ENCODE data around the gene DPYD.

Gene DPYD

GRCh38 chr1:97451046-97451826 lies 469.6 kb downstream of the DPYD start:
- TF ChIP-seq, protein P1, sequence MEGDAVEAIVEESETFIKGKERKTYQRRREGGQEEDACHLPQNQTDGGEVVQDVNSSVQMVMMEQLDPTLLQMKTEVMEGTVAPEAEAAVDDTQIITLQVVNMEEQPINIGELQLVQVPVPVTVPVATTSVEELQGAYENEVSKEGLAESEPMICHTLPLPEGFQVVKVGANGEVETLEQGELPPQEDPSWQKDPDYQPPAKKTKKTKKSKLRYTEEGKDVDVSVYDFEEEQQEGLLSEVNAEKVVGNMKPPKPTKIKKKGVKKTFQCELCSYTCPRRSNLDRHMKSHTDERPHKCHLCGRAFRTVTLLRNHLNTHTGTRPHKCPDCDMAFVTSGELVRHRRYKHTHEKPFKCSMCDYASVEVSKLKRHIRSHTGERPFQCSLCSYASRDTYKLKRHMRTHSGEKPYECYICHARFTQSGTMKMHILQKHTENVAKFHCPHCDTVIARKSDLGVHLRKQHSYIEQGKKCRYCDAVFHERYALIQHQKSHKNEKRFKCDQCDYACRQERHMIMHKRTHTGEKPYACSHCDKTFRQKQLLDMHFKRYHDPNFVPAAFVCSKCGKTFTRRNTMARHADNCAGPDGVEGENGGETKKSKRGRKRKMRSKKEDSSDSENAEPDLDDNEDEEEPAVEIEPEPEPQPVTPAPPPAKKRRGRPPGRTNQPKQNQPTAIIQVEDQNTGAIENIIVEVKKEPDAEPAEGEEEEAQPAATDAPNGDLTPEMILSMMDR (conservative IDR thresholded peaks at IDR 0.05; ENCODE audit: control insufficient read depth, insufficient read depth, low read depth, low read length) = no peak
- peak; percentile 26 for DNase-seq (ENCODE audit: low read depth)
- H3K4me3 ChIP-seq (ENCODE audit: control insufficient read depth, low read depth, low read length) = no peak overlapping the region

- no peak overlapping the region for H3K4me3 ChIP-seq (ENCODE audit: control insufficient read depth, low read depth, low read length)
- TF ChIP-seq, protein P1 (conservative IDR thresholded peaks at IDR 0.05; ENCODE audit: control insufficient read depth, insufficient read depth, low read depth, low read length) = no peak
- DNase-seq (ENCODE audit: low read depth) = no peak
Observed at GRCh38 chr1:97441966-97442365, 478.9 kb downstream of the DPYD start.

GRCh38 chr1:97433824-97434177 lies 487.0 kb downstream of the DPYD start:
- H3K4me3 ChIP-seq (ENCODE audit: control insufficient read depth, low read depth, low read length) = no peak overlapping the region
- DNase-seq (ENCODE audit: low read depth) = no peak
- TF ChIP-seq, protein P1 (conservative IDR thresholded peaks at IDR 0.05; ENCODE audit: control insufficient read depth, insufficient read depth, low read depth, low read length) = no peak

DNA sequence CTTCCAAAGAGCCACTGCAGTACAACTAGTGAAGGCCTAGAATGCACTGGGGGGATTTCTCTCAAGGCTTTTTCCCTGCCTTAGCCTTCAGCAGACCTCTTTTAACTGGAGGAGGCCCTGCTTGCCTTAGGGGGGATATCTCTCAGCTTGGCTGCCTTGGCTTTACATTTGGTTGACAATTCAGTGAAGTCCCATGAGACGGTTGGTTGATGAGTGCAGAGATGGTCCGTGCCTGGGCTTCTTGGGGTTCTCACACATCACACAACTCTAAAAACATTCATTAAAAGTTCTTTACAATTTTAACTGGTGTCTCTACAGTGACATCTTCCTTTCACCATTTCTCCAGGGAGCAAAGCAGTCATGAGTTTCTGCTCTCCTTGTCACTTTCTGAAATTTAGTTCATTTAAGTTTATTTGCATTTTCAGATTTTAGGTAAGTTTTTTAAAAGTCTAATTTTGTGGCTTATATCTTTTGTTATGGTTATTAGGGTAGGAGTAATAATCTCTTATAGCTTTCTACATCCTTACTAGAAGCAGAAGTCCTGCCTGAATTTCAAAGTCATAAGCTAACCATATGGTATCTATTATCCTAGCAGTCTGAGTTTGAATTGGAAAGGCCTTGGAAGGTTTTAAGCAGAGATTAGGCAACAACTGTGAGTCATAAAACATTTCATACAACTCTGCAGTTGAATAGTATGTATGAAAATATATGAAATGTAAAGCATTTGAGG lies 487.6 kb downstream of the DPYD start:
- no peak overlapping the region for H3K4me3 ChIP-seq (ENCODE audit: control insufficient read depth, low read depth, low read length)
- peak; percentile 92 for DNase-seq (ENCODE audit: low read depth)
- TF ChIP-seq, protein P1 (conservative IDR thresholded peaks at IDR 0.05; ENCODE audit: control insufficient read depth, insufficient read depth, low read depth, low read length) = no peak

DNA sequence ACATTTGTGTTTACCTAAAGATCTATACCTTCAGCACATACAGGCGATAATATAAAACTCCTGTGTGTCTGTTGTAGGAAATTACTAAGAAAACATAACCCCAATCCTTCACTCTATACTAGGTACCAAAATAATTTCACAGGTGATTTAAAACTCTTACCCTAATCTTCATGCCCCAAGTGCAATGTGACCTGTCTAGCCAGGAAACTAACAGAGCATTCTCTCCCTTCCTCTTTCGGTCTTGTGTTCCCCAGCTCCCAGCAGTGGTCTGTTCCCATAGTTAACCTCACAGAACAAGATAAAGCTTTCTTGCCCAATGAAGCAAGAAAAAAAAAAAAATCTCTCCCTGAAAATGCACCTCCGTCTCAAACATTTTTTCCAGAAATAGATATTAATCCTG lies 493.5 kb downstream of the DPYD start:
- TF ChIP-seq, protein P1 (conservative IDR thresholded peaks at IDR 0.05; ENCODE audit: control insufficient read depth, insufficient read depth, low read depth, low read length) = no peak
- no peak overlapping the region for H3K4me3 ChIP-seq (ENCODE audit: control insufficient read depth, low read depth, low read length)
- no peak for DNase-seq (ENCODE audit: low read depth)

- TF ChIP-seq, protein P1 (conservative IDR thresholded peaks at IDR 0.05; ENCODE audit: control insufficient read depth, insufficient read depth, low read depth, low read length) = no peak
- DNase-seq (ENCODE audit: low read depth) = no peak
- H3K4me3 ChIP-seq (ENCODE audit: control insufficient read depth, low read depth, low read length) = no peak overlapping the region
Observed at GRCh38 chr1:97424209-97424608, 496.6 kb downstream of the DPYD start.

Measured in fibroblast of mammary gland (primary cell).